Stimulated activated CD4-positive, alpha-beta T cell treated with anti-CD3 and anti-CD28 coated beads, TNF-alpha, amount 100 ng/mL, for 1 hour (primary cell): ENCODE results near the gene BSG.

Source experiments
- DNase-seq, 3 donors: peaks; one replicate each; pipeline ENCODE4 v3.0.0-alpha.2; 2020; ENCODE audit warnings: low read depth in 3 of 3, low spot score in 1 of 3

Gene BSG

DNA sequence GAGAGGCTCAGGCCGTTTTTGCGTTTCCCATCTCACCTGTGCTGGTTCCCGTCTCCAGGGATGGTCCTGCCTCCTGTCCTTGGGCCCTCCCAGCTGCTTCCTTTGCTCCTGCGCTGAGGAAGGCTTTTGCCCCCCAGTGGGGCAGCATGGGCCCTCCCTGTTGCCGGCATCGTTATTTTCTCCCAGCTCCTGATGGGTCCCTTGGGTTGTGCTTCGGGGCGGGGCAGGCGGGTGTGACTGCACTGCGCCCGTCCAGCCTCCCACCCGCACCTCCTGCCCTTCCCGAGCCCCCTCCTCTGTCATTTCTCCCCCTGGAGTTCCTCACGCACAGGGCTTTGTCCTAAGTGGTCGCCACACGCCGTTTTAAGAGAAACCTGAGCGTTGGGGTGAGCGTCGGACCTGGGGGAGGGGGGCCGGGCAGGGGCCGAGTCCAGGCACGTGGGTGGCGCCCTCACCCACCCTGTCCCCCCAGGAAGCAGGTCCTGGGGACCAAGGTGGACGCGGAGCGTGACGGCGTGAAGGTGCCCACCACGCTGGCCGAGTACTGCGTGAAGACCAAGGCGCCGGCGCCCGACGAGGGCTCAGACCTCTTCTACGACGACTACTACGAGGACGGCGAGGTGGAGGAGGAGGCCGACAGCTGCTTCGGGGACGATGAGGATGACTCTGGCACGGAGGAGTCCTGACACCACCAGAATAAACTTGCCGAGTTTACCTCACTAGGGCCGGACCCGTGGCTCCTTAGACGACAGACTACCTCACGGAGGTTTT, 31.3 kb upstream of the BSG start:
- DNase-seq = no peak

DNA sequence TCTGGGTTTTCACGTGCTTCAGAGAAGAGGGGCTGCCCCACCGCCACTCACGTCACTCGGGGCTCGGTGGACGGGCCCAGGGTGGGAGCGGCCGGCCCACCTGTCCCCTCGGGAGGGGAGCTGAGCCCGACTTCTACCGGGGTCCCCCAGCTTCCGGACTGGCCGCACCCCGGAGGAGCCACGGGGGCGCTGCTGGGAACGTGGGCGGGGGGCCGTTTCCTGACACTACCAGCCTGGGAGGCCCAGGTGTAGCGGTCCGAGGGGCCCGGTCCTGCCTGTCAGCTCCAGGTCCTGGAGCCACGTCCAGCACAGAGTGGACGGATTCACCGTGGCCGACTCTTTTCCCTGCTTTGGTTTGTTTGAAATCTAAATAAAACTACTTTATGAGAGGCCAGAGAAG, 30.7 kb upstream of the BSG start:
- DNase-seq = no peak

DNA sequence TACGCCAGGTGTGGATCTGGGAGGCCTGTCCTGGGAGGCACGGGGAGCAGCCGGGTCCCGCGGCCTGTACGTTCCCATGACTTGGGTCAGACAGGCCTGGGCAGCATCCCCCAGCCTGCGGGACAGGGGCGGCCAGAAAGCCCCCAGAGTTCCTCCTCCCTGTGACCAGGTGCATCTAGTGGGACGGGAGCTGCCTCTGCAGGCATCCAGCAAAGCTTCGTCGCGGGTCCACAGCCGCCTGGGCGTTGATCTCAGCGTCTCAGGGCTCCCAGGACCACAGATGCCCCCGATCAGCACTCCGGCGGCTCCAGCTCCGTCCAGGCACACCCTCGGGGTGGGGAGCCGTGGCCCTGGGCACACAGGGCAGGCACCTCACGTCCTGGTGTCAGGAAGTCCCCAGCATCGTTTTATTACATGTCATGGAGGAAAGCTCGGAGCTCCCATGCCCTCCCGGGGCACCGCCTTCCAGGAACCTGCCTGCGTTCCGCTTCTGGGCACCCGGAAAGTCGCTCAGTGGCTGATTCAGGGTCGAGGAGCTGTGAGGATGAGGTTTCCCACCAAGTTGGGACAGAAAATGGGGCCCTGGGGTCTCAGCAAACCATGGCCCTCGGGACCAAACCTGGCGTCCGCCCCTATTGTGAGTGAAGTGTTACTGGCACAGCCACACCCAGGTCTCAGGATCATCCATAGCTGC, 30.1 kb upstream of the BSG start:
- no peak for DNase-seq

DNA sequence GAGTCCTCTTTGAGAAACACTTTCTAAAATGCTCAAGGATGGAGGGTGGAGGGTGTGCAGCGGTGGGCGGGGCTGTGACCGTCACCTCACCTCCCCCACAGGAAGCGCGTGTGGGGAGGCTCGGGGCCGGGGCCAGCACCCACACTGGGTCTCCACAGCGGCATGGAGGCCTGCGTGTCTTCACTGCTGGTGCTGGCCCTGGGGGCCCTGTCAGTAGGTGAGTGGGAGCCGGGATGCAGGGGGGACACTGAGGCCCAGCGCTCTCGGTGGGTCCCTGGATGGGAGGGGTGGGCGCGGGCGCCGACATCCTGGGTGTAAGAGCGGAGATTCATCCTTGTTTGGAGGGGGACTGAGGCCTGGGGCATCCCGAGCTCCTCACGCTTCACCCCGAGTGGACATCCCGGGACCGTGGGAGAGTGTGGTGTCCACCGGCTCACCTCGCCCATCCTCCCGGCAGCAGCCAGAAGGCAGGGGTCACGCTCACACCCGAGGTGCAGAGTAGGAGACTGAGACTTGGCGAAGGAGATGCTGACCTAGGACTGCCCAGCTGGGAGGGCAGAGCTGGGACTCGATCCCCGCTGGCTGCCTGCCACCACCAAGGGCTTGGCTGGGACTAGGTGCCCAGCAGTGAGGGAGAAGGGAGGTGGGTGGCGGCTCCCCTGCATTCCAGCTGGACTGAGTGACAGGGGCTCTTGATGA, 28.3 kb upstream of the BSG start, which contains the start of gene GZMM:
Gene GZMM, plus strand, starts transcription at position 144 of the 699 bp plus-strand sequence. Its CDS starts 19 bp downstream, at position 163.
- peak; percentile 47 to 58 (median 50) for DNase-seq

DNA sequence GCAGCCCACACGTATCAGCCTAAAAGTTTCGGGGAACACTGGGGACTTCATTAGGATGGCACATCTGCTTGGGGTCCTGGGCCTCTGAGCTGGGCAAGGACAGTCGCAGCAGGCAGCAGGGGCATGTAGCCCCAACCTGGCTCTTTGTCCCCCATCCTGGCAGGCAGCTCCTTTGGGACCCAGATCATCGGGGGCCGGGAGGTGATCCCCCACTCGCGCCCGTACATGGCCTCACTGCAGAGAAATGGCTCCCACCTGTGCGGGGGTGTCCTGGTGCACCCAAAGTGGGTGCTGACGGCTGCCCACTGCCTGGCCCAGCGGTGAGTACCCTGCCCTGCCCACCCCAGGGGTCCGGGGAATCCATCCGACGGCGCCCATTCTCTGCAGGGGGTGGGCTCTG, 25.3 kb upstream of the BSG start:
- no peak for DNase-seq

DNA sequence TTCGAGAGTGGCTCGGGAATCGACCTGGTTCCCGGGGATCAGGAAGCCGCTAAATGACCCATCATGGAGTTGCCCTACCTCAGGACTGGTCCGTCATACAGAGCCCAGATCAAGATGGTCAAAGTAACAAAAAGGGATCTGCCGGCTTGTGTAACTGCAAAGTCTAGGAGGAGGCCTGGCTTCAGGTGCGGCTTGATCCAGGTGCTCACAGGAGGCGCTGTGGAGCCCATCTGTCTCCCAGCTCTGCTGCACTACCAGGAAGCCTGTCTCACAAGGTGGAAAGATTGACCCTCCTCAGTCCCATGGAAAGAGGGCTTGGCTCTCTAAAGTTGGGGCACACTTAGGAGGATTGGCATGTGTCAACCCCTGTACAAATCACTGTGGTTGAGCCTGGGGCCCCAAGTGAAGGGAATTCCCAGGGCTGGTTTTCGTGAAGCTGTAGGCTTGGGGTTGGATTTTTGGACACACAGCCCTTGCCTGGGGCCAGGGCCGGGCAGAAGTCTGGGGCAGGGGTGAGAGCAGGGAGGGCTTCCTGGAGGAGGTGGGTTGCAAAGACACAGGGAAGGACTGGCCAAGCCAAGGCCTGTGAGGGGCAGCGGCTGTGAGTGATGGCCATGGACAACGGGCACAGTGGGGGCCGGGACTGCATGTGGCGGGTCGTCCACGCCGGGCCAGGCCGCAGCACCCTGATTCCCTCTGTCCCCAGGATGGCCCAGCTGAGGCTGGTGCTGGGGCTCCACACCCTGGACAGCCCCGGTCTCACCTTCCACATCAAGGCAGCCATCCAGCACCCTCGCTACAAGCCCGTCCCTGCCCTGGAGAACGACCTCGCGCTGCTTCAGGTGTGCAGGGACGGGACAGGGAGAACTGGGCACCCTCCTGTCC, 24.3 kb upstream of the BSG start:
- DNase-seq = no peak

DNA sequence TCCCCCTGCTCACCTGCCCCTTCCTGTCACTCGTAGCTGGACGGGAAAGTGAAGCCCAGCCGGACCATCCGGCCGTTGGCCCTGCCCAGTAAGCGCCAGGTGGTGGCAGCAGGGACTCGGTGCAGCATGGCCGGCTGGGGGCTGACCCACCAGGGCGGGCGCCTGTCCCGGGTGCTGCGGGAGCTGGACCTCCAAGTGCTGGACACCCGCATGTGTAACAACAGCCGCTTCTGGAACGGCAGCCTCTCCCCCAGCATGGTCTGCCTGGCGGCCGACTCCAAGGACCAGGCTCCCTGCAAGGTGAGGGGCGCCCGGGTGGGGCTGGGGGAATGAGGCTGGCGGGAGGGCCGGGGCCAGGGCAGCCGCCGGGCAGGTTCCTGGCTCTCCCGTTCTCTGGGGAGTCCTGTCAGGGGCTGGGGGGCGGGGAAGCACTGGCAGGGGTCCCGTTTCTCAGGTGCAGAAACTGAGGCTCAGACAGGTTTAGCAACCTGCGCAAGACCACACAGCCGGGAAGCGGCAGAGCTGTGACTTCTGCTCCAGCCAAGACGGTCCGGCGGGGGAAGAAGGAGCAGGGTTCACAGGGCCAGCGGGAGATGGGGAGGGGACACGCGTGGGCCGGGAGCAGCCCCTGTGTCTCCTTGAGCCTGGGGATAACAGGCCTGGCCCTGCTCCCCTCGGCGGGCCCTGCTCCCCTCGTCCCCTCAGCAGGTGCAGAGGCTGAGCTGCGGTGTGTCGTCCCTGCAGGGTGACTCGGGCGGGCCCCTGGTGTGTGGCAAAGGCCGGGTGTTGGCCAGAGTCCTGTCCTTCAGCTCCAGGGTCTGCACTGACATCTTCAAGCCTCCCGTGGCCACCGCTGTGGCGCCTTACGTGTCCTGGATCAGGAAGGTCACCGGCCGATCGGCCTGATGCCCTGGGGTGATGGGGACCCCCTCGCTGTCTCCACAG, 23.2 kb upstream of the BSG start:
- no peak for DNase-seq

DNA sequence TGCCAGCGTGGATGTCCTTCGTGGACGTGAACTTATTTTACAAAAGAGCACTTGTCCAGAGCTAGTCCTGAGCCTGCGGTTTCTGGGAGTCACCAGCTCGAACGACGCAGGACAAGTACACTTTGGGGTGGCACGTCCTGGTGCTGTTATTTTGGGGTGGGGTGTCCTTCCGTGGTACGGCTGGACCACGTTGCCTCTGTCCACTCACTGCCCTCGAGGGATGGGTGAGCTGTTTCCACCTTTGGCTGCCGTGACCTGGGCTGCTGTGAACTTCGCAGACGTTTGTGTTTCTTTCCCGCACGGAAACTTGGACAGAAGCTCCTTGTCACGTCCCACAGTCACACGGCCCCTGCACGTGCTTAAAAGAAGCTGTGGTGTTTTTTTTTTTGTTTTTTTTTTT, 17.6 kb upstream of the BSG start:
- DNase-seq = no peak

DNA sequence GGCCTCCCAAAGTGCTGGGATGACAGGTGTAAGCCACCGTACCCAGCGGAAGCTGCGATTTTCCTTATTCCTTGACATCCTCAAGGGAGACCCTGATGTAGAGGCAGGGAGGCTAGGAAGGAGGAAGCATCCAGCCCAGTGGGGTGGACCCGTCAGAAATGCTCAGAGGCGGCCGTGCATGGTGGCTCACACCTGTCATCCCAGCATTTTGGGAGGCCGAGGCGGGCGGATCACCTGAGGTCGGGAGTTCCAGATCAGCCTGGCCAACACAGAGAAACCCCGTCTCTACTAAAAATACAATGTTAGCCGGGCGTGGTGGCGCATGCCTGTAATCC, 17.0 kb upstream of the BSG start:
- DNase-seq = no peak

DNA sequence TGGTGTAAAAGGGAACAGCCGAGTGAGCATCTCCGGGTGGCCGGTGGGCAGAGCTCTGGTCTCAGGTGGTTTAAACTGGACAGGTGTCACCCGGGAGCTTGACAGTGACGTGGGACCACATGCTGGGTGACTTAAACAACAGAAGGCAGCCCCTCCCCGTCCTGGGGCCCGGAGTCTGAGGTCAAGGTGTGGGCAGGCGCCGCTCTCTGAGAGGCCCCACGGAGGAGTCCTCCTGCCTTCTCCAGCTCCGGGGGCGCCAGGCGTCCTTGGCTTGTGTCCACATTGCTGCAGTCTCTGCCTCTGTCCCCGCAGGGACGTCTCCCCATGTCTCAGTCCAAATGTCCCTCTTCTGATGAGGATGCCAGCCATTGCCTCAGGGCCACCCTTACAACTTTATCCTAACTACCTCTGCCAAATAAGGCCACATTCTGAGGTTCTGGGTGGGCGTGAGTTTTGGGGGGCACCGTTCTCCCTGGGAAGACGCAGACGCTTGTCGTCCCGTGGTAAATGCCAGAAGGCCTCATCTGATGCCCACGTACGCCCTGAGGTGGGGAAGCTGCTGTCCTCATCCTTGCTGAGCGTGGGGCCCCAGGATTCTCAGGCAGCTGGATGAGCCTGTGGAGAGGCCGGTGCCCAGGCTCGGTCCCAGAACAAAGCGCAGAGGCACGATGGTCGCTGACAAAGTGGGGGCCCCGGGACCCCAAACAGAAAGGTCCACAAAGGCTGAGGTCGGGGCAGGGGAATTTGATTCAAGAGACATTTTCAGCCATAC, 15.6 kb upstream of the BSG start:
- no peak for DNase-seq

DNA sequence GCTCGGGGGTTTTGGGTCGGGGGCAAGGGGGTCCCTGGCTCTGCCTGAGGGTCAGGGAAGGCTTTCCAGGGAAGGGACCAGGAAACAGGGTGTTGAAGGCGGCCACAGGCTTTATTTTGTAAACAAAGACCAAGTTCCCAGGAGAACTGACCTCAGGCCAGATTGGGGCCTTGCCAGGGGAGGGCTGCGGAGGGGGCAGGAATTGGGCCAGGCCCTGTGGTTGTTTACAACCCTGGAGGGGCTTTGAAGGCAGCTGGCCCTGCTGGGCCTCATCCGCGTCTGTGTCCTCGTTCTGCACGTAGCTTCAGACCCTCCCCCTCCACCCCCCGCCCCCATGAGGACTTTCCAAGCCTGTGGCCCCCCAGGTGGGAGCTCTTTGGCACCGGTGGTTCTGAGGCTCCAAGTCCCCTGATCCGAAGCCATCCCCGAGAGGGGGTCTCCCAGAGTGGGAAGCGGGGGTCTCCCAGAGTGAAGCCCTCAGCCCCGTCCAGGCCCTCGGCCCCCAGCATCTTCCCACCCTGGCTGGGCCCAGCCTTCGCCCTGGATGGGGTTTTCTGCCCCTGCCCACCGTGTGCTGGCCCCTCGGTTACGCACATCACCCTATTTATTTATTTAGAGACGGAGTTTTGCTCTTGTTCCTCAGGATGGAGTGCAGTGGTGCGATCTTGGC, 13.5 kb upstream of the BSG start:
- no peak for DNase-seq

DNA sequence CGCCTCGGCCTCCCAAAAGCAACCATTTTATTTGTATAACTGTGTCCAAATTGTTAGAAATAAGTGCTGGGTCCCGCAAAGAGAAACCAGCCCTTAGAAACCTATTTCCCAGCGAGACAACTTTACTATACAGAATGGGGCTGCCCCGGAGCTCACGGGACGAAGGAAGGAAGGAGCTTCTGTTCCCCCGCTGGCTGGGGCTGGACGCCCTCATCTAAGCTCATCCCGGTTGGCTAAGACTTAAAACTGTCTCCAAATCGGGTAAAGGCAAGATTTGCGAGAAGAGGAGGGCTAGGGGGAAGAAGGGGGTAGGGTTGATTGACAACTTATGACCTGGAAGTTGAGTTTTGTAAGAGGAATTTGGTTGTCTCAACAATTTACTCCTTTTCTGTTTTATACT, 12.3 kb upstream of the BSG start:
- DNase-seq = no peak

DNA sequence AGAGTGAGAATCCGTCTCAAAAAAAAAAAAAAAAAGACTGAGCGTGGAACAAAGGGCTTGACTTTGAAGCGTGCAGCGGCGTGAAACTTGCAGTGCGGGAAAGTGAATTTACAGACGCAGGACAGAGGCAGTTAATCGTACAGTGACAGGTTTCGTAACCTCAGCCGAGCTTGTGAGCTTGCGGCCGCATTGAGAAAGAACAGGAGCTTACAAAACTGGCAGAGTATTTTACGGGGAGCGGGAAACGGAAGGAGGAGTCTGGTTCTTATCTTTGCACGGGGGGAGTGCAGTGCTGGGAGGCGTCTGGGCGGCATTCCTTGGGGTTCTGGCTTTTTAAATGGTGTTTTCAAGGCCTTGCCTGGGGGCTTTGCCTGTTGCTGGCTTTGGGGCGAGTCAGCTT, 6.0 kb upstream of the BSG start:
- DNase-seq = no peak

DNA sequence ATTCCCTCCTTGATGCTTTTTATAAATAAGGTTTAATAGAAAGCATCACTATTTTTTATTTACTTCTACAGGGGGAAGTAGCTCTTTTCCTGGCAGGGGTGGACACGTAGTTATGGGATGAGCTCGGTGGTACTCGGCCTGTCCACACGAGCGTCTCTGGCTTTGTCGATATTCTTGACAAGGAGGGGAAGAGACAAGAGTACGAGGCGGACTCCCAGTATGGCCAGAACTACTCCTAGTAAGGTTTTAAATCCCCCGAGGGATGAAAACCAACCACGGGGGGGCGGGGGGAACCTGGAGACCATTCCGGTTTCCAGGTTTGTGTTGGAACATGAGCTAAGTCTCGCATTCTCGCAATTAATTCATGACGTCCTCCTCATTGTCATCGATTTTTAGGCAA, 5.6 kb upstream of the BSG start:
- no peak for DNase-seq

DNA sequence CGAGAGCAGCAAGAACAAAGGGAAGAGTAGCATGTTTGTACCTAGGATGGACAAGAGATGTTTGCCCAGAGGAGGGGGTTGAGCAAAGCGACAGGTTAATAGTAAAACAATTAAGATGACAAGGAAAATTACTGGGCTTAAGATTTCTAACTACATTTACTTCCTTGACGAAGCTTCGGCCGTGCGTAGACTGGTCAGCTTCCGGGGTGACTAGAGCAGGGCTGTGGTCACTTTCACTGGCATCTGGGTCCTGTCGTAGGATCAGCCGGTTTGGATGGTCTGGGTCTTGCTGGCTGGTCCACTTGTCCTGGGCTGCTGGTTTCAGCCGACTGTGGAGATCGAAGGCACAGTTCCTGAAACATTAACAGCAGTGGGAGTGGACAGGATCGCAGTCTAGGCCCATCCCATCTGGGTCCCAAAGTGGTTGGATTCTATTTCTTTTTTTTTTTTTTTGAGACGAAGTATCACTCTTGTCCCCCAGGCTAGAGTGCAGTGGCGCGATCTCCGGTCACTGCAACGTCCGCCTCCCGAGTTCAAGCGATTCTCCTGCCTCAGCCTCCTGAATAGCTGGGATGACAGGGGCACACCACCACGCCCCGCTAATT, 5.0 kb upstream of the BSG start:
- DNase-seq = no peak

DNA sequence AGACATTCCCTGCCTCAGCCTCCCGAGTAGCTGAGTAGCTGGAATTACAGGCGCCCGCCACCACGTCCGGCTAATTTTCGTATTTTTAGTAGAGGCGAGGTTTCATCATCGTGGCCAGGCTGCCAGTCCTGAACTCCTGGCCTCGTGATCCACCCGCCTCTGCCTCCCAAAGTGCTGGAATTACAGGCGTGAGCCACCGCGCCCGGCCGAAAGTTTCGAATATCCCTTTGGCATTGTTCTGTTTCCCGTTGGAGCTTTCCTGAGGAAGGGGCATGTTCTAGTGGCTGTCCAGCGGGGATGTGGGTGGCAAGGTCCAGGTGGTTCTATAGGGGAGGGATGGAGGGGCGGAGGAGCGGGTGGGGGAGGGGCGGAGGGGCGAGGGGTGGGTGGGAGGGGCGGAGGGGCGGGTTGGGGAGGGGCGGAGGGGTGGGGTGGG, 2.1 kb upstream of the BSG start:
- no peak for DNase-seq

DNA sequence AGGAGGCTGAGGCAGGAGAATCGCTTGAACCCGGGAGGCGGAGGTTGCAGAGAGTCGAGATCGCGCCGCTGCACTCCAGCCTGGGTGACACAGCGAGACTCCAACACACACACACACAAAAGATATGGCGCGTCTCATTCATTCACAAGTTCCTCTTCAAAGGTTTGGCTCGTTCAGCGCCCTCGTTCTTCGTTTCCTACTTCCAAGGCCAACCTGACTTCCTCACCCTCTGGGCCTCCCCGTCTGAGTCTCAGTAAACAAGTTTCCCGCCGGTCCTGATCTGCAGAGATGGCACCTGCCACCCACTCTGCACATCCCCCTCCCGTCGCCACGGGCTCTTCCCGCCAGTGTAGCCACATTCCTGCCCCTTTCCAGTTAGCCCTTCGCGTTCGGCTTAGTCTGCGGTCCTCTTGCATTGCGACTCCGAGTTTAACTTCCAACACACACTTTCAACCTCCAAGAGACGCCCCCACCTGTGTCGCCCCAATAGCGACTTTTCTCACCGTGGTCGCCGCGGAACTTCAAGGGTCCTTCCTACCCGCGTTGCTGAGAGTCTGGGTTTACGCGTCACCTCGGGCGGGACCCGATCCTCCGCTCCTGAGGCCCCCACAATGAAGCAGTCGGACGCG, 1.3 kb upstream of the BSG start:
- no peak for DNase-seq

DNA sequence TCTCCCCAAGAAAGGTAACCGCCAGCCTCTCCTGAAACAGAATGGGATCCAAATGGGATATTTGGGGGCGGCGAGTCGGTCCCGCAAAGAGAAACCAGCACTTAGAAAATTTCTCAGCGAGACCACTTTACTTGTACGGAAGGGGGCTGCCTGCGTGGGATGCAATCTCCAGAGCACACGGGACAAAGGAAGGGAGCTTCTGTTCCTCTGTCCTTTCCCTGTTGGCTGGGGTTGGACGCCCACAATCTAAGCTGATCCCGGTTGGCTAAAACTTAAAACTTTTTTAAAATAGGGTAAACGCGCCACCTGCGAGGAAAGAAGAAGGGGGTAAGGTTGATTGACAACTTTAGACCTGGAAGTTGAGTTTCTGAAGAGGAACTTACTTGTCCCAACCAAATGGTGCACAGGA, 826 bp upstream of the BSG start:
- no peak for DNase-seq
